H1 (cell line): ENCODE measurements around the gene MXD3. TPM values are rescaled to one million over a fixed set of nuclear protein-coding genes. Genes with fewer than 3 reads are reported as not detected.

Experiments
- KDM4A ChIP-seq: IDR thresholded peaks from one replicate; pipeline ENCODE4 v1.7.1; 2012; ENCODE audit warnings: low read depth, mild to moderate bottlenecking, moderate library complexity, low read length, inconsistent platforms; ENCODE audit not compliant: severe bottlenecking
- SUZ12 ChIP-seq: fragments of 200-600 bp; sonication (generic); IDR thresholded peaks from 2 replicates; pipeline ENCODE4 v1.6.1; 2012; ENCODE audit warnings: mild to moderate bottlenecking, inconsistent platforms, low read length, moderate library complexity, mixed read lengths
- polyA plus RNA-seq, 7 experiments: library from polyadenylated mRNA; depleted of rRNA in 3 of 7; stranded (reverse) in 5 of 7; unstranded in 2 of 7; fragments of >200 nt in 5 of 7; fragments of 200-250 nt in 2 of 7; gene quantifications; 1 replicate in 5 of 7; 2 replicates in 1 of 7; 4 replicates in 1 of 7; pipeline versions ENCODE4 v1.2.1 to v1.2.3, GENCODE V29; 2011 to 2013; ENCODE audit warnings: missing spikeins in 2 of 7, mixed read lengths in 2 of 7
- total RNA-seq: library from RNA; stranded (reverse); fragmentation: NEBNext Ultra II Directional; extraction: Animal tissue kit (Norgen Biotek cat#: 25700); gene quantifications from 2 replicates; pipeline ENCODE4 v1.2.1, GENCODE V29; 2021

The MXD3 gene
- total and polyA plus RNA-seq, 2 of the 8 experiments (the other 6 are each of a cell fraction or from before 2014, with no cell fraction given): 6.5 to 7.7 TPM

GRCh38 chr5:177334781-177335700, 23.3 kb upstream of the MXD3 start (continued):
- TF ChIP-seq KDM4A (no peak), SUZ12 (no peak)
